H9 (cell line): ENCODE data around the gene CHCHD3. TPM values are rescaled to one million over a fixed set of nuclear protein-coding genes. Genes with fewer than 3 reads are reported as not detected.

Source experiments
- DNase-seq: peaks from one replicate; pipeline ENCODE4 v3.0.0-alpha.2; 2017
- H2AFZ ChIP-seq: one replicate; pipeline ENCODE4 v1.6.1; 2013; ENCODE audit warnings: mild to moderate bottlenecking, low read length, control low read depth, moderate library complexity
- H2AK5ac ChIP-seq: 2 replicates; pipeline ENCODE4 v1.6.1; 2013; ENCODE audit warnings: low read length, control low read depth, mixed read lengths; ENCODE audit not compliant: insufficient read length
- H2BK120ac ChIP-seq: one replicate; pipeline ENCODE4 v1.6.1; 2013; ENCODE audit warnings: low read depth, mild to moderate bottlenecking, low read length, control low read depth, inconsistent platforms; ENCODE audit not compliant: poor library complexity, severe bottlenecking
- H2BK12ac ChIP-seq: 2 replicates; pipeline ENCODE4 v1.6.1; 2013; ENCODE audit warnings: low read length, control low read depth, mixed read lengths, low read depth; ENCODE audit not compliant: insufficient read length
- H2BK15ac ChIP-seq: 2 replicates; pipeline ENCODE4 v1.6.1; 2013; ENCODE audit warnings: low read depth, low read length, control low read depth
- H2BK20ac ChIP-seq: one replicate; pipeline ENCODE4 v1.6.1; 2013; ENCODE audit warnings: low read depth, mild to moderate bottlenecking, low read length, control low read depth, inconsistent platforms; ENCODE audit not compliant: poor library complexity, severe bottlenecking
- H2BK5ac ChIP-seq: 2 replicates; pipeline ENCODE4 v1.6.1; 2013; ENCODE audit warnings: low read length, control low read depth, mixed read lengths; ENCODE audit not compliant: insufficient read length
- H3K14ac ChIP-seq: 2 replicates; pipeline ENCODE4 v1.6.1; 2013; ENCODE audit warnings: low read length, control low read depth; ENCODE audit not compliant: insufficient read depth
- H3K18ac ChIP-seq: 2 replicates; pipeline ENCODE4 v1.6.1; 2013; ENCODE audit warnings: low read depth, mild to moderate bottlenecking, mixed read lengths, low read length, control low read depth; ENCODE audit not compliant: insufficient read length
- H3K23ac ChIP-seq: 2 replicates; pipeline ENCODE4 v1.6.1; 2013; ENCODE audit warnings: low read length, control low read depth, mixed read lengths, low read depth; ENCODE audit not compliant: insufficient read length
- H3K23me2 ChIP-seq: 2 replicates; pipeline ENCODE4 v1.6.1; 2013; ENCODE audit warnings: low read depth, mild to moderate bottlenecking, mixed read lengths, low read length, control low read depth; ENCODE audit not compliant: insufficient read length, poor library complexity, severe bottlenecking
- H3K27ac ChIP-seq: 2 replicates; pipeline ENCODE4 v1.5.1; 2013; ENCODE audit warnings: low read length, control low read depth, mixed read lengths, low read depth; ENCODE audit not compliant: insufficient read length
- H3K27me3 ChIP-seq: 2 replicates; pipeline ENCODE4 v1.6.1; 2013; ENCODE audit warnings: low read length, control low read depth, inconsistent platforms; ENCODE audit not compliant: insufficient read depth
- H3K4ac ChIP-seq: 2 replicates; pipeline ENCODE4 v1.6.1; 2013; ENCODE audit warnings: low read depth, mild to moderate bottlenecking, control low read depth, inconsistent platforms, low read length, moderate library complexity
- H3K4me1 ChIP-seq: 2 replicates; pipeline ENCODE4 v1.6.1; 2013; ENCODE audit warnings: low read length, control low read depth, inconsistent platforms; ENCODE audit not compliant: insufficient read depth
- H3K4me2 ChIP-seq: 2 replicates; pipeline ENCODE4 v1.6.1; 2013; ENCODE audit warnings: low read length, control low read depth, mixed read lengths; ENCODE audit not compliant: insufficient read length, insufficient read depth
- H3K56ac ChIP-seq: 2 replicates; pipeline ENCODE4 v1.6.1; 2013; ENCODE audit warnings: low read depth, mild to moderate bottlenecking, mixed read lengths, low read length, control low read depth; ENCODE audit not compliant: insufficient read length
- H3K79me1 ChIP-seq: 2 replicates; pipeline ENCODE4 v1.6.1; 2013; ENCODE audit warnings: low read depth, mild to moderate bottlenecking, moderate library complexity, low read length, control low read depth, inconsistent platforms; ENCODE audit not compliant: insufficient read depth, poor library complexity, severe bottlenecking
- H3K79me2 ChIP-seq: 2 replicates; pipeline ENCODE4 v1.6.1; 2013; ENCODE audit warnings: low read length, control low read depth, inconsistent platforms; ENCODE audit not compliant: insufficient read depth
- H3K9ac ChIP-seq: 2 replicates; pipeline ENCODE4 v1.6.1; 2013; ENCODE audit warnings: low read length, control low read depth, mixed read lengths; ENCODE audit not compliant: insufficient read length; ENCODE audit errors: extremely low read depth
- H3K9me3 ChIP-seq: one replicate; pipeline ENCODE4 v1.6.1; 2013; ENCODE audit warnings: low read depth, low read length, inconsistent platforms; ENCODE audit not compliant: control insufficient read depth
- H3T11ph ChIP-seq: one replicate; pipeline ENCODE4 v1.6.1; 2013; ENCODE audit warnings: mild to moderate bottlenecking, low read length, control low read depth, inconsistent platforms
- H4K20me1 ChIP-seq: one replicate; pipeline ENCODE4 v1.6.1; 2013; ENCODE audit not compliant: control insufficient read depth, insufficient read length, insufficient read depth
- H4K5ac ChIP-seq: 2 replicates; pipeline ENCODE4 v1.6.1; 2013; ENCODE audit warnings: low read depth, mild to moderate bottlenecking, mixed read lengths, low read length, control low read depth; ENCODE audit not compliant: insufficient read length
- H4K8ac ChIP-seq: replicated peaks from 2 replicates; pipeline ENCODE4 v1.6.1; 2013; ENCODE audit warnings: low read length, control low read depth, mixed read lengths, low read depth; ENCODE audit not compliant: insufficient read length
- H4K91ac ChIP-seq: 2 replicates; pipeline ENCODE4 v1.6.1; 2013; ENCODE audit warnings: low read depth, mild to moderate bottlenecking, moderate library complexity, mixed read lengths, low read length, control low read depth; ENCODE audit not compliant: insufficient read length
- H3K27ac Mint-ChIP-seq, 3 experiments: 2 replicates in 2 of 3; 3 replicates in 1 of 3; pipeline ENCODE4 v1.8.0; 2020 to 2021; ENCODE audit warnings: mixed read lengths in 3 of 3, mild to moderate bottlenecking in 1 of 3, moderate library complexity in 1 of 3
- H3K27me3 Mint-ChIP-seq: 2 replicates; pipeline ENCODE4 v1.8.0; 2021; ENCODE audit warnings: low read depth, mild to moderate bottlenecking, moderate library complexity, mixed read lengths
- H3K36me3 Mint-ChIP-seq, 3 experiments: 2 replicates in 2 of 3; 3 replicates in 1 of 3; pipeline ENCODE4 v1.8.0; 2020 to 2021; ENCODE audit warnings: low read depth in 3 of 3, mixed read lengths in 3 of 3; ENCODE audit not compliant: insufficient read depth in 1 of 3
- H3K4me1 Mint-ChIP-seq, 2 experiments: 2 replicates each; pipeline ENCODE4 v1.8.0; 2020; ENCODE audit warnings: mixed read lengths in 2 of 2
- H3K4me3 Mint-ChIP-seq, 2 experiments: 2 replicates in 1 of 2; 3 replicates in 1 of 2; pipeline ENCODE4 v1.8.0; 2020 to 2021; ENCODE audit warnings: mild to moderate bottlenecking in 2 of 2, mixed read lengths in 2 of 2, moderate library complexity in 1 of 2
- H3K9me3 Mint-ChIP-seq, 2 experiments: 2 replicates in 1 of 2; 3 replicates in 1 of 2; pipeline ENCODE4 v1.8.0; 2020; ENCODE audit warnings: mild to moderate bottlenecking in 2 of 2, mixed read lengths in 2 of 2, moderate library complexity in 1 of 2
- WGBS: extraction: QIAGEN DNeasy Blood & Tissue Kit; methylation state at CpG from one replicate; pipeline ENCODE4 v1.1.7; 2013; ENCODE audit warnings: missing lambda C conversion rate, low lambda C conversion rate, mixed read lengths; ENCODE audit not compliant: insufficient read length; ENCODE audit errors: extremely low coverage; 5-methylcytosine and 5-hydroxymethylcytosine counted together
- total RNA-seq: library from RNA; stranded (reverse); gene quantifications from 2 replicates; pipeline ENCODE4 v1.2.1, GENCODE V29; 2021
- TF ChIP-seq, protein P1 (sequence below): fragments of 200-600 bp; sonication (generic); conservative IDR thresholded peaks from 3 replicates; pipeline ENCODE4 v1.8.0; 2021; ENCODE audit warnings: antibody characterized with exemption, mild to moderate bottlenecking

CHCHD3 gene
- total RNA-seq, 1 experiment from 2014 or later, result 104 TPM

DNA sequence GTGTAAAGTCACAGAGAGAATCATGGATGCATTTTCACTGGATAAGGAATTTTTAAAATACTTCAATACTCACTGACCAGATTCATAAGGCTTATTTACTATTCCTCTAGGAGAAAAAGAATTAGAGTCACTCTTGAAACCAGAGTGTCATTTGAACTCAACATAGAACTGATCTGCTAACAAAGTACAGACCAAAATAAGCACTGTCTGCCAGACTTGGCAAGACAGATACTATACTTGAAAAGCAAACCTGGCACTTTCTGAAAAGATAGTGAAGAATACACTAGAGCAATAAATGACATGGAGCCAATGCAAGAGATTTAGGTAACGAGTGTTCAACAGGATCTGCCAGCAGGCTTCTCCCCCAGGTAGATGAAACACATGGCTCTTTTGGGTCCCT, 215.3 kb downstream of the CHCHD3 start:
- no peaks in the 10 kb centered on the region for H3K27me3 ChIP-seq
- Mint-ChIP-seq H3K4me3 (no peak overlapping the region), H3K27me3 (no peaks in the 10 kb centered on the region), H3K36me3 (peaks cover 0 to 21% (median 16%) of the 10 kb centered on the region in 3 experiments; a peak in 6 of 7 replicates), H3K27ac (no peak overlapping the region), H3K4me1 (peaks cover 5% of the 10 kb centered on the region in 2 experiments; a peak in 1 of 4 replicates), H3K9me3 (peaks cover 0 to 9% of the 10 kb centered on the region in 2 experiments; a peak in 4 of 5 replicates)
- H3K79me1 ChIP-seq, result no peaks in the 10 kb centered on the region
- WGBS, result no CpG with 5 or more reads among the region's 1 CpG
- H3K23me2 ChIP-seq, result no peaks in the 10 kb centered on the region
- H3K4ac ChIP-seq, result no peak overlapping the region
- no peak overlapping the region for H4K8ac ChIP-seq
- no peak overlapping the region for H3K4me2 ChIP-seq
- no peak overlapping the region for H2BK120ac ChIP-seq
- H4K91ac ChIP-seq, result no peak overlapping the region
- no peak overlapping the region for H3T11ph ChIP-seq
- 0 out of 2 replicates have a peak, but pooled peaks cover 3% of the 10 kb centered on the region for H3K4me1 ChIP-seq
- no peak overlapping the region for H2AFZ ChIP-seq
- H3K9me3 ChIP-seq, result no peaks in the 10 kb centered on the region
- H2BK15ac ChIP-seq, result no peak overlapping the region
- no peak overlapping the region for H3K56ac ChIP-seq
- DNase-seq, result no peak
- no peaks in the 10 kb centered on the region for H4K20me1 ChIP-seq
- H2BK20ac ChIP-seq, result no peak overlapping the region
- H3K23ac ChIP-seq, result no peak overlapping the region
- no peak overlapping the region for H3K18ac ChIP-seq
- no peak overlapping the region for H2BK12ac ChIP-seq
- TF ChIP-seq, protein P1, sequence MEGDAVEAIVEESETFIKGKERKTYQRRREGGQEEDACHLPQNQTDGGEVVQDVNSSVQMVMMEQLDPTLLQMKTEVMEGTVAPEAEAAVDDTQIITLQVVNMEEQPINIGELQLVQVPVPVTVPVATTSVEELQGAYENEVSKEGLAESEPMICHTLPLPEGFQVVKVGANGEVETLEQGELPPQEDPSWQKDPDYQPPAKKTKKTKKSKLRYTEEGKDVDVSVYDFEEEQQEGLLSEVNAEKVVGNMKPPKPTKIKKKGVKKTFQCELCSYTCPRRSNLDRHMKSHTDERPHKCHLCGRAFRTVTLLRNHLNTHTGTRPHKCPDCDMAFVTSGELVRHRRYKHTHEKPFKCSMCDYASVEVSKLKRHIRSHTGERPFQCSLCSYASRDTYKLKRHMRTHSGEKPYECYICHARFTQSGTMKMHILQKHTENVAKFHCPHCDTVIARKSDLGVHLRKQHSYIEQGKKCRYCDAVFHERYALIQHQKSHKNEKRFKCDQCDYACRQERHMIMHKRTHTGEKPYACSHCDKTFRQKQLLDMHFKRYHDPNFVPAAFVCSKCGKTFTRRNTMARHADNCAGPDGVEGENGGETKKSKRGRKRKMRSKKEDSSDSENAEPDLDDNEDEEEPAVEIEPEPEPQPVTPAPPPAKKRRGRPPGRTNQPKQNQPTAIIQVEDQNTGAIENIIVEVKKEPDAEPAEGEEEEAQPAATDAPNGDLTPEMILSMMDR, result no peak
- no peak overlapping the region for H3K27ac ChIP-seq
- no peak overlapping the region for H2AK5ac ChIP-seq
- H4K5ac ChIP-seq, result no peak overlapping the region
- no peak overlapping the region for H3K14ac ChIP-seq
- no peak overlapping the region for H2BK5ac ChIP-seq
- H3K9ac ChIP-seq, result no peak overlapping the region
- no peaks in the 10 kb centered on the region for H3K79me2 ChIP-seq
